Stimulated activated CD8-positive, alpha-beta memory T cell treated with anti-CD3 and anti-CD28 coated beads, Interleukin-4, amount 100 ng/mL, for 24 hours (primary cell): Measurements from ENCODE around the gene RNFT2.
A peak's percentile ranks its signal among the peaks of the same experiment; 100 is the strongest.
"Not testable (repeated sequence)": the region's sequence is repeated elsewhere in the genome, so short reads cannot be mapped to it uniquely, and the experiment has no call there.

Experiments used
- DNase-seq: peaks from one replicate; pipeline ENCODE4 v3.0.0-alpha.2; 2020; ENCODE audit warnings: low read depth

The RNFT2 gene

GRCh38 chr12:116798719-116799118 is 60.6 kb downstream of the RNFT2 start:
- no peak for DNase-seq

GRCh38 chr12:116799955-116800354 is 61.8 kb downstream of the RNFT2 start:
- no peak for DNase-seq

- no peak for DNase-seq
Measured at GRCh38 chr12:116800918-116801317, 62.8 kb downstream of the RNFT2 start.

GRCh38 chr12:116802018-116802417 is 63.9 kb downstream of the RNFT2 start:
- DNase-seq = no peak

GRCh38 chr12:116803013-116803736 is 65.1 kb downstream of the RNFT2 start:
- no peak for DNase-seq

- no peak for DNase-seq
Measured at GRCh38 chr12:116804051-116804450, 65.9 kb downstream of the RNFT2 start.

GRCh38 chr12:116806845-116807440 is 68.8 kb downstream of the RNFT2 start:
- no peak for DNase-seq

- DNase-seq = no peak
Measured at GRCh38 chr12:116807546-116807945, 69.4 kb downstream of the RNFT2 start.

GRCh38 chr12:116808113-116809105 is 70.3 kb downstream of the RNFT2 start:
- DNase-seq = no peak

GRCh38 chr12:116812238-116812637 is 74.1 kb downstream of the RNFT2 start:
- DNase-seq = no peak

GRCh38 chr12:116813271-116814041 is 75.3 kb downstream of the RNFT2 start:
- no peak for DNase-seq

- DNase-seq = not testable (repeated sequence)
Measured at GRCh38 chr12:116814766-116815165, 76.7 kb downstream of the RNFT2 start.

- no peak for DNase-seq
Measured at GRCh38 chr12:116818341-116818856, 80.3 kb downstream of the RNFT2 start.

- peak; percentile 84 for DNase-seq
Measured at GRCh38 chr12:116818948-116819832, 81.1 kb downstream of the RNFT2 start.

- no peak for DNase-seq
Measured at GRCh38 chr12:116820064-116820656, 82.0 kb downstream of the RNFT2 start.

- DNase-seq = no peak
Measured at GRCh38 chr12:116821291-116821690, 83.2 kb downstream of the RNFT2 start.

GRCh38 chr12:116827432-116827831 is 89.3 kb downstream of the RNFT2 start:
- no peak for DNase-seq

GRCh38 chr12:116832353-116832752 is 94.2 kb downstream of the RNFT2 start:
- DNase-seq = no peak

- DNase-seq = no peak
Measured at GRCh38 chr12:116833474-116833873, 95.4 kb downstream of the RNFT2 start.

- DNase-seq = no peak
Measured at GRCh38 chr12:116835484-116835883, 97.4 kb downstream of the RNFT2 start.
